Measurements from ENCODE around the gene TMEM35B. TPM values are rescaled to one million over a fixed set of nuclear protein-coding genes. Genes with fewer than 3 reads are reported as not detected.
"Not testable (repeated sequence)": the region's sequence is repeated elsewhere in the genome, so short reads cannot be mapped to it uniquely, and the experiment has no call there.

Gene TMEM35B
- total and polyA plus RNA-seq, 7 donors = 3.0 to 13.2 (median 5.7) TPM

DNA sequence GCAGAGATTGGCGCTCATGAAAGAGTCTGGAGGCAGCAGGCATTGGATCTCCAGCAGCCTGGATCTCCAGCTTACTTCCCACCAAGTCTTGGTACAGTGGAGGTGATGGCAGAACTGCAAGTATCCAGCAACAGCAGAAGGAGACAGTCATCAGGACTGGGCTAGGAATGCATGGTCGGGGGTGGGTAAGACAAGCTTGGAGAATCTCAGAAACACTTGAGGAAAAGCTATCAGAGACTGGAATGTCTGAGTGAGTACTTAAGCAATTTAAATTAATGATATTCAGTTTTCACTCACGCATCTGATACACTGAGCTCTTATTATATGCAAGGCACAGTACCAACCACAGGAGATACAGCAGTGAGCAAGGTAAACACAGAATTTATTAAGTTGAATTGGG is 9.8 kb downstream of the TMEM35B start:
- intact Hi-C loops (cut with DNase I) = no loop called here
- DNase-seq = no peak
- Histone ChIP-seq H3K27me3 (ENCODE audit: insufficient read depth in 3 of 3, low read length in 2 of 3) (no peaks in the 10 kb centered on the region), H3K9me3 (no peaks in the 10 kb centered on the region), H3K4me1 (no peaks in the 10 kb centered on the region), H3K4me3 (no peak overlapping the region), H3K27ac (no peak overlapping the region), H3K36me3 (ENCODE audit: insufficient read depth in 1 of 2, low read depth in 1 of 2) (no peaks in the 10 kb centered on the region)
- WGBS, 3 donors = 89 to 94% (median 92%) methylated on average over 3 of the region's 3 CpGs
- ATAC-seq = no peak
- TF ChIP-seq, protein P1, sequence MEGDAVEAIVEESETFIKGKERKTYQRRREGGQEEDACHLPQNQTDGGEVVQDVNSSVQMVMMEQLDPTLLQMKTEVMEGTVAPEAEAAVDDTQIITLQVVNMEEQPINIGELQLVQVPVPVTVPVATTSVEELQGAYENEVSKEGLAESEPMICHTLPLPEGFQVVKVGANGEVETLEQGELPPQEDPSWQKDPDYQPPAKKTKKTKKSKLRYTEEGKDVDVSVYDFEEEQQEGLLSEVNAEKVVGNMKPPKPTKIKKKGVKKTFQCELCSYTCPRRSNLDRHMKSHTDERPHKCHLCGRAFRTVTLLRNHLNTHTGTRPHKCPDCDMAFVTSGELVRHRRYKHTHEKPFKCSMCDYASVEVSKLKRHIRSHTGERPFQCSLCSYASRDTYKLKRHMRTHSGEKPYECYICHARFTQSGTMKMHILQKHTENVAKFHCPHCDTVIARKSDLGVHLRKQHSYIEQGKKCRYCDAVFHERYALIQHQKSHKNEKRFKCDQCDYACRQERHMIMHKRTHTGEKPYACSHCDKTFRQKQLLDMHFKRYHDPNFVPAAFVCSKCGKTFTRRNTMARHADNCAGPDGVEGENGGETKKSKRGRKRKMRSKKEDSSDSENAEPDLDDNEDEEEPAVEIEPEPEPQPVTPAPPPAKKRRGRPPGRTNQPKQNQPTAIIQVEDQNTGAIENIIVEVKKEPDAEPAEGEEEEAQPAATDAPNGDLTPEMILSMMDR (IDR thresholded peaks at IDR 0.05) = no peak

DNA sequence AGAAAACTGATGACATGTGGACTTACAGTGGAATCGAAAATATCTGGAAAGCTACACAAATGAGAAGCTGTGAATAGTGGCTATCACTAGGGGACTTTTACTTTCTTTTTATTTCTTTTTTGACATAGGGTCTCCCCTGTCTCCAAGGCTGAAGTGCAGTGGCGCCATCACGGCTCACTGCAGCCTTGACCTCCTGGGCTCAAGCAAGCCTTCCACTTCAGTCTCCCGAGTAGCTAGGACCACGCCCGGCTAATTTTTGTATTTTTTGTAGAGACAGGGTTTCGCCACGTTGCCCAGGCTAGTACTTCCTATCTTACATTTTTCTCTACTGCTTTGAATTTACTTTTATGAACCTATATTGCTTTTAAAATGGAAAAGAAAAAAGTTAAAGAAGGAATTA is 10.5 kb downstream of the TMEM35B start:
- WGBS, 3 donors = 77 to 83% (median 79%) methylated on average over 8 of the region's 8 CpGs

DNA sequence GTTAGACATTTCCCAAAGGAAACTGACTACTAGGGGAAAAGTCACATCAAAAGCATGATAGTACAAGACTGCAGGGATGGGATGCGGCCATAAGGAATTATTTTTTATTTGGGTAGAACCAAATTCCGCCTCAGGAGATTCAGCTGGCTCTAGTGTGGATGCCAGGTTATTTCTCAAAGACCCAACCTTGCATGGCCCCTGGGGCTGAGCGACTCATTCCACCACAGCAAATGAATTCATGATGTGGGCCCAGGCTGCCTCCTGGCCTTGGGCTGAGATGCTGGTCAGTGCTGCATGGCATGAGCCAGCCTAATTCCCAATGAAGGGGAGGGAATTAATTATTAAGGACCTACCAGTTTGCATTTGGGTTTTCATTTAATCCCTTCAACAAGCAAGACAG is 11.8 kb downstream of the TMEM35B start:
- DNase-seq = no peak
- no peaks in the 10 kb centered on the region for H3K27me3 ChIP-seq (ENCODE audit: insufficient read depth in 3 of 3, low read length in 2 of 3)
- intact Hi-C loops (cut with DNase I) = no loop called here

More for the DNA sequence above, 10.5 kb downstream of the TMEM35B start:
- intact Hi-C loops (cut with DNase I) = no loop called here
- TF ChIP-seq, protein P1 (IDR thresholded peaks at IDR 0.05) = no peak
- no peak for ATAC-seq
- Histone ChIP-seq H3K27me3 (ENCODE audit: insufficient read depth in 3 of 3, low read length in 2 of 3) (no peaks in the 10 kb centered on the region), H3K9me3 (no peaks in the 10 kb centered on the region), H3K27ac (no peak overlapping the region), H3K4me3 (no peak overlapping the region), H3K36me3 (ENCODE audit: insufficient read depth in 1 of 2, low read depth in 1 of 2) (no peaks in the 10 kb centered on the region), H3K4me1 (no peaks in the 10 kb centered on the region)
- DNase-seq = no peak

DNA sequence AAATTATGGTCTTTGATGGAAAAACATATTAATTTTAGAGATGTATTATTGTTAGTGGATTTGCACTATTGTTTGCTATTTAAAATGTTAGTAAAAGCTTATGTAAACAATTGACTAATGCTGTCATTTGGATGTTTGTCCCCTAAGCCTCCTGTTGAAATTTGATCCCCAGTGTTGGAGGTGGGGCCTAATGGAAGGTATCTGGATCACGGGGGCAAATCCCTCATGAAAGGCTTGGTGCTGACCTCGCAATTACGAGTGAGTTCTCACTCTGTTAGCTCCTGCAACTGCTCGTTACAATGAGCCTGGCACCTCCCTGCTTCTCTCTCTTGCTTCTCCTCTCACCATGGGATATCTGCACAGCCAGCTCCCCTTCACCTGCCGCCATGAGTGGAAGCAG is 14.3 kb downstream of the TMEM35B start:
- no peaks in the 10 kb centered on the region for H3K4me1 ChIP-seq
- H3K27ac ChIP-seq = no peak overlapping the region
- DNase-seq = no peak
- H3K9me3 ChIP-seq = no peaks in the 10 kb centered on the region
- intact Hi-C loops (cut with DNase I) = no loop called here
- TF ChIP-seq, protein P1 (IDR thresholded peaks at IDR 0.05) = no peak
- no peaks in the 10 kb centered on the region for H3K36me3 ChIP-seq (ENCODE audit: insufficient read depth in 1 of 2, low read depth in 1 of 2)
- WGBS, 3 donors = 14 to 22% (median 21%) methylated on average over 5 of the region's 5 CpGs
- no peak for ATAC-seq
- no peaks in the 10 kb centered on the region for H3K27me3 ChIP-seq (ENCODE audit: insufficient read depth in 3 of 3, low read length in 2 of 3)
- H3K4me3 ChIP-seq = no peak overlapping the region

More for the DNA sequence above, 11.8 kb downstream of the TMEM35B start:
- Histone ChIP-seq H3K27ac (no peak overlapping the region), H3K4me1 (no peaks in the 10 kb centered on the region), H3K4me3 (no peak overlapping the region), H3K9me3 (no peaks in the 10 kb centered on the region), H3K36me3 (ENCODE audit: insufficient read depth in 1 of 2, low read depth in 1 of 2) (no peaks in the 10 kb centered on the region)
- 83 to 96% (median 92%) methylated on average over 3 of the region's 3 CpGs for WGBS, 3 donors
- ATAC-seq = no peak
- TF ChIP-seq, protein P1 (IDR thresholded peaks at IDR 0.05) = no peak

DNA sequence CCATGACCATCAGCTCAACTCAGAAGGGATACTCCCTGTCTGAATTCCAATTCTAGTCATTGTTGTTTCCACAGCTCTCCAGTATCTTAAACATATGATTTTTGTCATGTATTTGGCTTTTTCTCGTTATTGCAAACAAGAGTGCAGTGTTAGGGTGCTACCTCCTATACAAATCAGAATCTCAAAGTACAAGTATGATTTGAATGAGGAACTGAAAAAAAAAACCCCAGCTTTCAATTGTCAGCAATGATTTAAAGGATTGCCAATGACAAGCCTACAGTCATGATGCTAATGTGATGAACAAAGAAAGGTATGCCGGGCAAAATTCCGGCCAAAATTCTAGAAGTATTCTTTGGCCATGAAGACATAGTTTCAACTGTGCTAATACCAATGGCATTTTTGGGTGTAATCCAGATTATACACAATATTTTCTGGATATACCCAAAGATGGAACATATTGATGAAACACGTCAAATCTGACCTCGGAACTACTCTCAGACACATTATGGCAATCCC is 14.9 kb downstream of the TMEM35B start:
- Histone ChIP-seq H3K27me3 (ENCODE audit: insufficient read depth in 3 of 3, low read length in 2 of 3) (no peaks in the 10 kb centered on the region), H3K36me3 (ENCODE audit: insufficient read depth in 1 of 2, low read depth in 1 of 2) (no peaks in the 10 kb centered on the region), H3K4me1 (no peaks in the 10 kb centered on the region), H3K4me3 (no peak overlapping the region), H3K27ac (no peak overlapping the region), H3K9me3 (no peaks in the 10 kb centered on the region)
- ATAC-seq (no peak), DNase-seq (no peak)
- TF ChIP-seq, protein P1 (IDR thresholded peaks at IDR 0.05) = no peak
- WGBS, 3 donors = 85 to 87% (median 85%) methylated on average over 5 of the region's 5 CpGs
- intact Hi-C loops (cut with DNase I) = no loop called here

DNA sequence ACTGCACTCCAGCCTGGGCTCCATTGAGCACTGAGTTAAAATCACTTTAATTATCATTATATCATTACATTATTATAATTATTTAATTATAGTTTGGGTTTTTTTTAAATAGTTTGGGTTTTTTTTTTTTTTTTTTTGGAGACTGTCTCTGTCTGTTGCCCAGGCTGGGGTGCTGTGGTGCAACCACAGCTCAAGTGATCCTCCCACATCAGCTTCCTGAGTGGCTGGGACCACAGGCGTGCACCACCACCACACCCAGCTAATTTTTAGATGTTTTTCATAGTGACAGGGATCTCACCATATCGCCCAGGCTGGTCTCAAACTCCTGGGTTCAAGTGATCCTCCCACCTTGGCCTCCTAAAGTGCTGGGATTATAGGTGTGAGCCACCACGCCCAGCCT is 16.9 kb downstream of the TMEM35B start:
- H3K4me3 ChIP-seq; ATAC-seq; DNase-seq; H3K36me3 ChIP-seq (ENCODE audit: insufficient read depth in 1 of 2, low read depth in 1 of 2); H3K4me1 ChIP-seq; H3K9me3 ChIP-seq; intact Hi-C loops (cut with DNase I); H3K27me3 ChIP-seq (ENCODE audit: insufficient read depth in 3 of 3, low read length in 2 of 3); H3K27ac ChIP-seq: not testable (repeated sequence)
- 87 to 90% (median 87%) methylated on average over 3 of the region's 3 CpGs for WGBS, 3 donors

DNA sequence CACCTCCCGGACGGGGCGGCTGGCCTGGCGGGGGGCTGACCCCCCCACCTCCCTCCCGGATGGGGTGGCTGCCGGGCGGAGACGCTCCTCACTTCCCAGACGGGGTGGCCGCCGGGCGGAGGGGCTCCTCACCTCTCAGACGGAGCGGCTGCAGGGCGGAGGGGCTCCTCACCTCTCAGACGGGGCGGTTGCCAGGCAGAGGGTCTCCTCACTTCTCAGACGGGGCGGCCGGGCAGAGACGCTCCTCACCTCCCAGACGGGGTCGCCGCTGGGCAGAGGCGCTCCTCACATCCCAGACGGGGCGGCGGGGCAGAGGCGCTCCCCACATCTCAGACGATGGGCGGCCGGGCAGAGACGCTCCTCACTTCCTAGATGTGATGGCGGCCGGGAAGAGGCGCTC is 17.5 kb downstream of the TMEM35B start:
- 97 to 100% (median 98%) methylated on average over 3 to 17 of the region's 36 CpGs for WGBS, 3 donors
- H3K4me3 ChIP-seq; intact Hi-C loops (cut with DNase I); ATAC-seq; H3K4me1 ChIP-seq; DNase-seq; H3K36me3 ChIP-seq (ENCODE audit: insufficient read depth in 1 of 2, low read depth in 1 of 2); H3K27me3 ChIP-seq (ENCODE audit: insufficient read depth in 3 of 3, low read length in 2 of 3); H3K9me3 ChIP-seq; H3K27ac ChIP-seq: not testable (repeated sequence)

Measured in psoas muscle (tissue), 8 donors.